Activated CD4-positive, alpha-beta memory T cell treated with anti-CD3 and anti-CD28 coated beads for 36 hours (primary cell): Measurements from ENCODE around the gene NBPF4. TPM values are rescaled to one million over a fixed set of nuclear protein-coding genes. Genes with fewer than 3 reads are reported as not detected.
"Not testable (repeated sequence)": the region's sequence is repeated elsewhere in the genome, so short reads cannot be mapped to it uniquely, and the experiment has no call there.

Experiments
- CTCF ChIA-PET: fragments of 350-600 bp; sonication (Branson Sonifier 250); formaldehyde crosslinking; loops from one replicate; lab custom pipeline; 2021; ENCODE audit warnings: antibody characterized with exemption, inconsistent platforms; lab: Charles Lee
- POLR2A ChIA-PET: fragments of 350-600 bp; sonication (Branson Sonifier 250); formaldehyde crosslinking; loops from one replicate; lab custom pipeline; 2021; ENCODE audit warnings: antibody characterized with exemption; lab: Charles Lee
- DNase-seq: peaks from one replicate; pipeline ENCODE4 v3.0.0-alpha.2; 2020
- H3K27ac Mint-ChIP-seq: one replicate; pipeline ENCODE4 v1.8.0; 2021; ENCODE audit warnings: mixed read lengths
- H3K27me3 Mint-ChIP-seq: one replicate; pipeline ENCODE4 v1.8.0; 2021; ENCODE audit warnings: mixed read lengths
- H3K36me3 Mint-ChIP-seq: one replicate; pipeline ENCODE4 v1.8.0; 2021; ENCODE audit warnings: mixed read lengths
- H3K4me1 Mint-ChIP-seq: one replicate; pipeline ENCODE4 v1.8.0; 2021; ENCODE audit warnings: low read depth, mixed read lengths
- H3K4me3 Mint-ChIP-seq: one replicate; pipeline ENCODE4 v1.8.0; 2021; ENCODE audit warnings: mild to moderate bottlenecking, mixed read lengths
- H3K9me3 Mint-ChIP-seq: one replicate; pipeline ENCODE4 v1.8.0; 2021; ENCODE audit warnings: mixed read lengths
- intact Hi-C: fragments of 100-400 bp; cut with micrococcal nuclease; formaldehyde crosslinking; loops from one replicate; pipeline ENCODE4 v1.15.1; 2023
- total RNA-seq, 2 experiments: library from RNA; stranded (reverse); gene quantifications; one replicate each; pipeline ENCODE4 v1.2.3, GENCODE V29; 2021

The NBPF4 gene
- not detected for total RNA-seq

GRCh38 chr1:108243976-108244375, at the start of gene NBPF4:
Gene NBPF4 (minus strand): TSS chr1:108244076. CDS start chr1:108243761, 315 bp downstream.
- intact Hi-C loops, H3K27me3 Mint-ChIP-seq, H3K36me3 Mint-ChIP-seq, H3K27ac Mint-ChIP-seq, DNase-seq, POLR2A ChIA-PET, CTCF ChIA-PET, H3K4me3 Mint-ChIP-seq, H3K4me1 Mint-ChIP-seq, H3K9me3 Mint-ChIP-seq: not testable (repeated sequence)

GRCh38 chr1:108282528-108283257, 38.8 kb upstream of the NBPF4 start:
- intact Hi-C loops, H3K9me3 Mint-ChIP-seq, DNase-seq, POLR2A ChIA-PET, H3K4me3 Mint-ChIP-seq, H3K4me1 Mint-ChIP-seq, H3K27ac Mint-ChIP-seq, H3K27me3 Mint-ChIP-seq, CTCF ChIA-PET, H3K36me3 Mint-ChIP-seq: not testable (repeated sequence)

- H3K9me3 Mint-ChIP-seq, H3K36me3 Mint-ChIP-seq, H3K4me3 Mint-ChIP-seq, H3K4me1 Mint-ChIP-seq, H3K27me3 Mint-ChIP-seq, POLR2A ChIA-PET, CTCF ChIA-PET, DNase-seq, intact Hi-C loops, H3K27ac Mint-ChIP-seq: not testable (repeated sequence)
Measured at GRCh38 chr1:108272485-108273327, 28.8 kb upstream of the NBPF4 start.

GRCh38 chr1:108267097-108267496, 23.2 kb upstream of the NBPF4 start:
- H3K9me3 Mint-ChIP-seq, H3K36me3 Mint-ChIP-seq, H3K4me1 Mint-ChIP-seq, H3K27ac Mint-ChIP-seq, POLR2A ChIA-PET, H3K27me3 Mint-ChIP-seq, CTCF ChIA-PET, intact Hi-C loops, DNase-seq, H3K4me3 Mint-ChIP-seq: not testable (repeated sequence)

GRCh38 chr1:108261967-108262366, 18.1 kb upstream of the NBPF4 start:
- H3K27ac Mint-ChIP-seq, DNase-seq, H3K9me3 Mint-ChIP-seq, H3K36me3 Mint-ChIP-seq, POLR2A ChIA-PET, H3K4me3 Mint-ChIP-seq, CTCF ChIA-PET, intact Hi-C loops, H3K27me3 Mint-ChIP-seq, H3K4me1 Mint-ChIP-seq: not testable (repeated sequence)

- POLR2A ChIA-PET, H3K27me3 Mint-ChIP-seq, CTCF ChIA-PET: not testable (repeated sequence)
Measured at GRCh38 chr1:108261519-108261918, 17.6 kb upstream of the NBPF4 start.

GRCh38 chr1:108260578-108261259, 16.8 kb upstream of the NBPF4 start:
- H3K36me3 Mint-ChIP-seq, H3K27ac Mint-ChIP-seq, H3K9me3 Mint-ChIP-seq, H3K27me3 Mint-ChIP-seq, POLR2A ChIA-PET, H3K4me3 Mint-ChIP-seq, DNase-seq, CTCF ChIA-PET, intact Hi-C loops, H3K4me1 Mint-ChIP-seq: not testable (repeated sequence)

More at GRCh38 chr1:108261519-108261918, 17.6 kb upstream of the NBPF4 start:
- H3K36me3 Mint-ChIP-seq, H3K4me3 Mint-ChIP-seq, DNase-seq, intact Hi-C loops, H3K4me1 Mint-ChIP-seq, H3K9me3 Mint-ChIP-seq, H3K27ac Mint-ChIP-seq: not testable (repeated sequence)

- DNase-seq, H3K27ac Mint-ChIP-seq, H3K27me3 Mint-ChIP-seq, POLR2A ChIA-PET, H3K4me1 Mint-ChIP-seq, H3K9me3 Mint-ChIP-seq, H3K4me3 Mint-ChIP-seq, intact Hi-C loops, H3K36me3 Mint-ChIP-seq, CTCF ChIA-PET: not testable (repeated sequence)
Measured at GRCh38 chr1:108255426-108255825, 11.6 kb upstream of the NBPF4 start.

GRCh38 chr1:108239426-108239825, 4.5 kb downstream of the NBPF4 start:
- DNase-seq, POLR2A ChIA-PET, CTCF ChIA-PET, H3K9me3 Mint-ChIP-seq, H3K27me3 Mint-ChIP-seq, H3K27ac Mint-ChIP-seq, H3K4me1 Mint-ChIP-seq, H3K36me3 Mint-ChIP-seq, intact Hi-C loops, H3K4me3 Mint-ChIP-seq: not testable (repeated sequence)

GRCh38 chr1:108235308-108235707, 8.6 kb downstream of the NBPF4 start:
- H3K27ac Mint-ChIP-seq, H3K4me3 Mint-ChIP-seq, DNase-seq, H3K36me3 Mint-ChIP-seq, H3K9me3 Mint-ChIP-seq, CTCF ChIA-PET, POLR2A ChIA-PET, intact Hi-C loops, H3K4me1 Mint-ChIP-seq, H3K27me3 Mint-ChIP-seq: not testable (repeated sequence)

- H3K27ac Mint-ChIP-seq, CTCF ChIA-PET, H3K4me1 Mint-ChIP-seq, intact Hi-C loops, H3K36me3 Mint-ChIP-seq, H3K27me3 Mint-ChIP-seq, DNase-seq, POLR2A ChIA-PET, H3K9me3 Mint-ChIP-seq, H3K4me3 Mint-ChIP-seq: not testable (repeated sequence)
Measured at GRCh38 chr1:108232183-108232582, 11.7 kb downstream of the NBPF4 start.

GRCh38 chr1:108229976-108230375, 13.9 kb downstream of the NBPF4 start:
- CTCF ChIA-PET, H3K36me3 Mint-ChIP-seq, H3K9me3 Mint-ChIP-seq: not testable (repeated sequence)

More at GRCh38 chr1:108229976-108230375, 13.9 kb downstream of the NBPF4 start:
- H3K27me3 Mint-ChIP-seq, DNase-seq, H3K27ac Mint-ChIP-seq, intact Hi-C loops, POLR2A ChIA-PET, H3K4me3 Mint-ChIP-seq, H3K4me1 Mint-ChIP-seq: not testable (repeated sequence)
